ENCODE data around the gene OBI1.

Gene OBI1, protein sequence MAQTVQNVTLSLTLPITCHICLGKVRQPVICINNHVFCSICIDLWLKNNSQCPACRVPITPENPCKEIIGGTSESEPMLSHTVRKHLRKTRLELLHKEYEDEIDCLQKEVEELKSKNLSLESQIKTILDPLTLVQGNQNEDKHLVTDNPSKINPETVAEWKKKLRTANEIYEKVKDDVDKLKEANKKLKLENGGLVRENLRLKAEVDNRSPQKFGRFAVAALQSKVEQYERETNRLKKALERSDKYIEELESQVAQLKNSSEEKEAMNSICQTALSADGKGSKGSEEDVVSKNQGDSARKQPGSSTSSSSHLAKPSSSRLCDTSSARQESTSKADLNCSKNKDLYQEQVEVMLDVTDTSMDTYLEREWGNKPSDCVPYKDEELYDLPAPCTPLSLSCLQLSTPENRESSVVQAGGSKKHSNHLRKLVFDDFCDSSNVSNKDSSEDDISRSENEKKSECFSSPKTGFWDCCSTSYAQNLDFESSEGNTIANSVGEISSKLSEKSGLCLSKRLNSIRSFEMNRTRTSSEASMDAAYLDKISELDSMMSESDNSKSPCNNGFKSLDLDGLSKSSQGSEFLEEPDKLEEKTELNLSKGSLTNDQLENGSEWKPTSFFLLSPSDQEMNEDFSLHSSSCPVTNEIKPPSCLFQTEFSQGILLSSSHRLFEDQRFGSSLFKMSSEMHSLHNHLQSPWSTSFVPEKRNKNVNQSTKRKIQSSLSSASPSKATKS

DNA sequence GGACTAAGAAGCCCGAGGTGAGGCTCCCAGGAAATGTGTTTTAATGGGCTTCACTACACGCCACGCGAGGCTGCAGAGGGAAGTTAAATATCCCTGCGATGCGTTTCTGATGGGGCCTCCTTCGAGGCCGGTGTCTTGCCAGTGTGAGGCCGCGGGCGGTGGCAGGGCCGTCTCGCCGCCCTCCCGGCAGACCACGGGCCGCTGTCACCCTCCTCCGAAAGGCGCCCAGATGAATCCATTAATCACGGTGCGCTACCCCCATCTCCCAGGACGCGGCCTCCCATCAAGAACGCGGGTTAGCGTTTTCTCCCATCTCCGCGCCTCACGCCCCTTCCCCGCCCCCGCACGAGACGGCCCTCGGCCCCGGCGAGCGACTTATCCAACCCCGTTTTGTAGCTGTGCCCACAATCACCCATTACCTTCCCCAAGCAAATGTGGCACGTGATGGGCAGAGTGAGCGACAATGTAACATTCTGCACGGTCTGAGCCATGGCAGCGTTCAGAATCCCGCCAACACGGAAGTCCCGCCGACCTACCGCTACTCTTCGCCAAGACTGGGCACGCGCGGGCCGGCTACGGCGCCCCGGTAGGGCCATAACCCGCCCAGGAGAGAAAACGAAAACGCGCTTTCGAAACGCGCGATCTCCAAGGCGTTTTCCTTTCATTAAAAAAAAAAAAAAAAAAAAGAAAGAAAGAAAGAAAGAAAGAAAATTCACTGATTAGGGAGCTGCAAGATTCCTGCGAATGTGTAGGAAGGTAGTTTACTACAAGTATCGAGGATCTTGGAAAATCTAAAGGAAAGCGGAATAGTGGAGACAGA lies at the start of gene OBI1:
TSS of gene OBI1 (minus strand) at position 526 of the 820 bp plus-strand sequence. CDS start at position 491, 35 bp downstream.
- peak; percentile 92 for DNase-seq

DNA sequence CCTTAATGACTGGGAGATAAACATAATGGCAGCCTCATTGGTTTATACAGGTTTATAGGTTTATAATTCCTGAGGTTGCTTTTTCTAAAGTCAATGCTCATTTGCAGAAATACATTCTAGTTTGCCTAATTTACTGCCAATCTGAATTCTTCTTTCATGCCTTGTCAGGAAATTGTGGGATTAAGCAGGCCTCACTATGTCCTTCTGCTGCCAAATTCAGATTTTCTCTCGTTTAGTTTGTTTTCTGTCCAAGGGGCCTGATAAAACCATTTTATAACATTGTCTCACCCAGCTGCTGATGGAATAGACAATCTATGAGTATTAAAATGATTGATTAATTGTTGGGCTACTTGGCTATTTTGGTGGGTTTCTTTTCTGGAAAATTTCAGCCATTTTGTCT lies 42.4 kb upstream of the OBI1 start:
- DNase-seq = no peak

DNA sequence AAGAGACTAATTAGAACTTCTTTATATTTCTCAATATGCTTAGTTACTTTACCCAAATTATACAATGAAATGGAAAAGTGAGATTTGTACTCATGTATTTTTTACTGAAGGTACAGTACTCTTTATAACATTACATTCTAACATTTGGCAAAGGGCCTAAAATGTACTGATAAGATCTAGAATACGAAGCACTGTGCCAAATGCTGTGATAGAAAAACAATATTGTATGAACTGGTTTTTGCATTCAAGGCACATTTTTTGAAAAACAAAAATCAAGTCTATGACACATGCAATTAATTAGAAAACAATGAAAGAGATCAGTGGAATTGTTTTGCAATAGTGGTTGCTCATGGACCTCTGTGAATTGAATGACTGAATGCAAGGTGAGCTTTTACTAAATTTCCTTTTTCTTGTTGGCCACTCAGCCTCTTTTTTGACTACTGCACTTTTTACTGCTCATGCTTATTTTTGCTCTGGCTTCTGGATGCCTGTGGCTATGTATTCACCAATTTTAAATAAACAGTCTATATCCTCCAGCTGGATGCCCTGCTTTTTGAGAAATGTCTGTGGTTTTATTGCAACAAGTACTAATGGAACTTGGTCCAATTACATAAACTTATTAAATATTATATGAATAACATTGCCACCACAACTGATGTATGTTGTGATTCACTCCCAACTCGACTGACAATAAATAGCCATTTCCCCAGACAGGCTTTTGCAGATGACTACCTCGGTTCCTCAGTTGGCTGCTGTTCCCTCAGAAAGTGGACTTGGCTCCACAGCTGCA lies 41.4 kb upstream of the OBI1 start:
- peak; percentile 63 for DNase-seq

DNA sequence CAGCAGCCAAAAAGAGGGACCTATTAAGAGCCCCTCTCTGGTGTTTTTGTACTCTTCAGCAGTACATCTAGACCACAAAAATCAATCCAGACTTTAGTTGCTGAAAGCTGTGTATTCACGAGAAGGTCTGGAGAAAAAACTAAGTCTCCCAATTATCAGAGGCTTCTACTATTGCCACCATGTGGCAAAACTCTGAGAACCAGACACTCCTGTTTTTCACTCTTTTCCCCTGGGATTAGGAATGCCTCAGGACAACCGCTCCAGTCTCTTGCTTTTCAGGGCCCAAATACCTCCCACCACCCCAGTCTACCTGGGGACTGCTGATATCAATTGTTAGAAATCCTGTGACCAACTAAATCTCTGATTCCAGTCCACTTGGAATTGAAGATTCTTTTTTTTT lies 30.1 kb upstream of the OBI1 start:
- DNase-seq = peak; percentile 7

DNA sequence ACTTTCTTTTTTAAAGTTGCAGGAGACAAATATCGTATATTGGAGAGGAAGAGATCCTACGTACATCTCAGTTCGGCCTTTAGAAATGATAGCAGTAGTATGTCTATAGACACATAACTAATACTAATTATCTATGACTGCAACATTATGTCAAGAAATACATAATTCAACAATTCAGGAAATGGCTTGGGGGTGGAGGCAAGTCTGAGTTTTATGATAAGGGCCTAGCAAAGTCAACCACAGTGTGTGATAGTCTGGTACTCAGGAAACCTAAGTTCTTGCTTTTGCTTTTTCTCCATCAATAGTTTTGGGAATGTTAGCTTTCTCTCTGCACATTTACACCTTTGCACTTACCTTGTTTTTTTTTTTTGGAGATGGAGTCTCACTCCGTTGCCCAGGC lies 27.5 kb upstream of the OBI1 start:
- DNase-seq = no peak

DNA sequence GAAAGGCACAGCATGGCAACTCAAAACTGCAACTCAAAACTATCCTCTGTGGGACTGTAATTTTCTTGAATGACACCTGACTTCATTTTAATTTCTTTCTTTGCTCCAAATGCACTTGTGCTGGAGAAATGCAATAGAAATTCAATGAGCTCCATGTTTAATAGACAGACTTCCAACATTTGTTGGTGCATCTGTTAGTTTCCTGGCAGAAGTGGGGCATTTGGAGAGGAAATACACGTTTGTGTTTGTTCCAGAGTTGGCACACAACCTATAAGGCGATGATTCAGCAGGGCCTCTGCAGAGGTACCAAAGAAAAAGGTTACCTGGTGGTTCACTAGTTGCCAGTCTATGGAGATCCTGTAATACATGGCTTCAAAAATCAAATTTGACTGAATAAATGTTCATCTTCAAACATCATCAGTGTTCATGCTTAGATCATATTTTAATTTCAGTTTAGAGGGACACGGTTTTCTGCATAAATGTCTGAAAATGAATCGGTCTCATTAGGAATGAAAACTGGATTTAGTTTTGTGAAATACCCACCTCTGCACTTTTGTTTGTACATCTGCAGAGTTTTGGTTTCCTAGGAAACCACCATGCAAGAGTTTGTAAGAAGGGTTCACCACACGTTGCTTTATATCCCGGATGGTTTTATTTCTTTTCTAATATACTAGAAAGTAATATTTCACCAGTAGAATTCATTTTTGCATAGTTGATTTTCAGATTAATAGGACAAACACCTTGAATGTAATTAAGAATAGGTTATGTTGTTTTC lies 21.8 kb upstream of the OBI1 start:
- DNase-seq = peak; percentile 50

DNA sequence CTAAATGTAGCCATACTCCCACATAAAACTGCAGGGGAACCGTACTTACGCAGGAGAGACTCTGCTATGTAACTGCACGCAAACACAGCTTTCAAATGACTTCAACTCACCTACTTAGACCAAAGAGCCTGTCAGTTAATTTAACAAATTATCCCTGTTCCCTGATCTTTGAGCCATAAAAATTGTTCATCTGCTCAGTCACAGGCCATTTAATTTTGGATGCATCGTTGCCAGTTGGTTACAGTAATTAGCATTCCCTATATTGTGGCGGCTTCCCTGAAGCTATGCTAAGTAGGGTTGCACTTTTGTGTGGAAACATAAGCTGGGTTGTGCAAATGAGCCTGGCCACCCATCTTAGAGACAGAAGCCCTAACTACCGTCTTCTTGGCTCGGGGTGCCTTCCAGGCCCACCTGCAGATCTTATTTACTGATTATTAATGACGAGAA lies 21.2 kb upstream of the OBI1 start:
- DNase-seq = peak; percentile 95

DNA sequence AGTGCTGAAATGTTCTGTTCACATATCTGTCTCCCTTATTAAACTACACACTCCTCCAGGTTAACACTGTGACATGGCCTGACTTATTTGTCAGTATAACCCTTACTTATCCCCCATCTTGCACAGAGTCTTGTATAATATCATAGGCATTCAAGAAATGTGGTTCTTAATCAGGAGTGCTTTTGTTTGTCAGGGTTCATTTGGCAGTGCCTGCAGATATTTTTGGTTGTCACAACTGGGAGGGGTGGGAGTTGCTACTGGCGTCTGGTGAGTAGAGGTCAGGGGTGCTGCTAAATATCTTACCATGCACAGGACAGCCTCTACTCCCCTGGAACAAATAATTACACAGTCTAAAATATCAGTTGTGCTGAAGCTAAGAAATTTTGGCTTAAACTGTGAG lies 20.4 kb upstream of the OBI1 start:
- peak; percentile 44 for DNase-seq

DNA sequence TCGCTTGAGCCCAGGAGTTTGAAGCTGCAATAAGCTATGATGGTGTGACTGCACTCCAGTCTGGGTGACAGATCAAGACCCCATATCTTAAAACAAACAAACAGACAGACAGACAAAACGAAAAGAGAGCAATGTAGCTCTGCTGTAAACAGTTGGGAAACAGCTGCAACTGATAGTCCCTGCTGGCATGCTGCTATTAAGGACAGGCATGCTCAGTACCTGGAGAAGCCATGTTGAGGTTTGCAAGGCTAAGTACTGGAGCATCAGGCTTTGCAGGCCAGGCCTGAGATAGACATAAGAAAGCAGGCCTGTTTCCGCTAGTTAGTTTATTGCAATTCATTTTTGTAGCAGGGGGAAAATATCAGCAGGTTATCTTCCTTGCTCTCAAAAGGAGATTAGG lies 16.2 kb upstream of the OBI1 start:
- DNase-seq = no peak

DNA sequence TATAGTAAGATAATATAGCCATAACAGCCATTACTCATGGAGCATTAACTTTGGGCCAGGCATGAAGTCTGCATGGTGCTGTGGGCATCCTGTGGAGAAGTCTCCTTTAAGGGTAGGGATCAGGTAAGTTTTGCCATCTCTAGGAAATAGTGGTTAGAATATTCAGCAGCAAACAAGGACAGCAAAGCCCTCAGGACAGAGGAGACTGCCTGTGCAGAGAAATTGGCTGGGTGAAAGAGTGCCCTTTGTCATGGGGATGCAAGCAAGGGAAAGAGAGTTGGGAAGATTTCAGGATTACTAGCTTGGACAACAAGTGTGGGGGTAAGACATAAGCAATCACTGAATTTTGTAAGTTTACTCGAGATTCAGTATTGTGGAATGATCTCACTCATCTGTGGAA lies 15.7 kb upstream of the OBI1 start:
- DNase-seq = no peak

DNA sequence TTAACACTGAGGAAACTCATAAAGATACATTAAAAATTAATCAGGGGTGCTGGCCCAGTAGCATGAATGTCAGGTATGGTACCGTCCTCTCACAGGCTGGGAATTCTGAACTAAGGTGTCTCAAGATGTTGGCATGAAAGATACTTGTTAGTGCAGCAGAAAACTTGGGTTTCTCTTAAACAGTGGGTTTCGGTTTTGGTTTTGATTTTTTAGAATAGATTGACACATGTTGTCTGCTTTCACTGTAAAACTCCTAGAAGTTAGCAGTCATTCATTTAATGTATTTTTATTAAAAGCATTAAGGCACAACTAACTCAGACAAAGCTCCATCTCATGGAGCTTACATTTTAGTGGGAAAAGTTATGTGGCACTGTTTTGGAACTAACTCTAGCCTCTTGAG lies 3.5 kb upstream of the OBI1 start:
- DNase-seq = no peak

DNA sequence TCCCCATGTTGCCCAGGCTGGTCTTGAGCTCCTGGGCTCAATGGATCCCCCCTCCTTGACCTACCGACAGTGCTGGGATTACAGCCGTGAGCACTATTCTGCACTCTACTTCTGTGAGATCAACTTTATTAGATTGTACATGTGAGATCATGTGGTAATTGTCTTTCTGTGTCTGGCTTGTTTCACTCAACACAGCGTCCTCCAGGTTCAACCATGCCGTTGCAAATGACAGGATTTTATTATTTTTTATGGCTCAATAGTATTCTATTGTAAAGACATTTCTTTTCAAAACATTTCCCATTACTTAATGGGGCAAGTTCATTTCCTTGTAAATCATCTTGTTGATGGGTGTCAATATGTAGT lies 1.5 kb upstream of the OBI1 start:
- no peak for DNase-seq

DNA sequence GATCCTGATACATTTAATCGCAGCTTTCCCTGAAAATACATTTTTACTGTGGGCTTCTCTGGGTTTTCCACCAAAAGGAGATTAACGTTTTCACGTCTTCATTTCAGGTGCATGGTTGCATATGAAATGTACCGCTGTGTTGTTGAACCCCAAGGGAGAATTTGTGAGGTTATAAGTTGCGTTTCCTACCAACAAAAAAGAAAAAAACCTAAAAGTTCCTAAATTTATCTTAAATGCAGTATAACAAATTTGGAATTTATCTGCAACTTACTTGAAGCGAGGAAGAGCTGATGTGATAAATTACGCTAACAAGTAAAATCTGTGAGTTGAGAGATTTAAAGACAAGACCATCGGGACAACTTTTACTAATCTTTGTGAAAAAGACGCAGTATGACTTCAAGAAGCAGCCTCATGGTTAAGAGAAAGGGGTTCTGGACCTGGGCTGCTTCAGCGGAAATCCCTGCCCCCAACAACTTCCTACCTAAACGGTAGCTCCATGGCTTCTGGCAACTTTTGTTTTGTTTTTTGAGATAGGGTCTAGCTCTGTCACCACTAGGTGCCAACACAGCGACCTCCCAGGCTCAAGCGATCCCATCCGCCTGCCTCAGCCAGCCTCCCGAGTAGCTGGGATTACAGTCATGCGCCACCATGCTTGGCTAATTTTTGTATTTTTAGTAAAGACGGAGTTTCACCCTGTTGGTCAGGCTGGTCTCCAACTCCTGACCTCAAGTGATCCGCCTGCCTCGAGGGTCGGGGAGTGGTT lies 958 bp upstream of the OBI1 start:
- DNase-seq = no peak

DNA sequence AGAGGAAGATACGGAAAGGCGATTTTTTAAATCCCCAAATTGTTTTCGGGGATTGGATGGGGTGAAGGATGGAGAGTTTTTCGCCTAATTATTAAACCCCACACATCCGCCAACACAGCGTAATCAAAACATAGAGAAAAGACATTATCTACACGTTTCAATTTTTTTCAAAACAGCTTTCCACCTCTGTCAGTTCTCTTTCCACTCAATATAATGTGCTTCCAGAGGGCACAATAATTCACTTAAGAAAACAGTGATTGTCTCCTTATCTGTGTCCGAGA lies 435 bp upstream of the OBI1 start:
- no peak for DNase-seq

DNA sequence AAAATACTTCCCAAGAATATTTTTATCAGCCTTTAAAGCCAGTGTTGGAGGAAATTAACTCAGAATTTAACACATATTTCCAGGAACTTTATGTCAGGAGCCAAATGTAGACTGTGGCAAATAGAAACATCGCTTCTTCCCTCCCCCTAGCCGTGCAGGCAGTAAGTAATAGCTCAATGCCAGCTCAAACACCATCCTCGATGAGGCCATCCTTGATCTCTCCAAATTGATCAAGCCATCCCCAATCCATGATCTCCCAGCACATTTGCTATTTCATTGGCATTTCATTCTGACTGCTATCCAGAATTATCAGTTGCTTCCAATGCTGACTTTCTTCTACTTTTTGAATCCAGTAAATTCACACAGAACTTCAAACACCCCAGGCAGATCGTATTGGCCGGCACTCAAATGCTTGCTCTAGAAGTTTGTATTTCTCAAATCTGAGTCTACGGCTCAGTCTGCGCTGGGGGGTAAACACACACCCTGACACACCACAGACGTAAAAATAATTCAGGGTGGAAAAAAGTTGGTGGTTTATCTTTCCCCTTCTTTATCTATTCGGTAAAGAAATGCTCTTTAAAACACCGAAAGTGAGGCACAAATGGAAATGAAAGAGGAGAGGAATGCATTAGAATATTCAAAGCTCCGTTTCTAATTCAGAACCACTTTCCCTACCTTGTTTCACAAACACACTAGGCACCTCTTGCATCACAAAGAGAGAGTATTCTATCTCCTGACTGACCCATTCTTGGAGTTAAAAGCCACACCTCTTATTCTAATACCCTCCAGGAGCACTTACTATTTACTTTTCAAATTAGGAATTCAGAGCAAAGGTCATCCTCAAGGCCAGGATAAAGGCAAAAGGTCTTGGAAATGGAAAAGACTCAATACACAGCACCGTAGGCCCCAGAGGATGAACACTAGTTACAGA lies 991 bp downstream of the OBI1 start:
- DNase-seq = no peak

DNA sequence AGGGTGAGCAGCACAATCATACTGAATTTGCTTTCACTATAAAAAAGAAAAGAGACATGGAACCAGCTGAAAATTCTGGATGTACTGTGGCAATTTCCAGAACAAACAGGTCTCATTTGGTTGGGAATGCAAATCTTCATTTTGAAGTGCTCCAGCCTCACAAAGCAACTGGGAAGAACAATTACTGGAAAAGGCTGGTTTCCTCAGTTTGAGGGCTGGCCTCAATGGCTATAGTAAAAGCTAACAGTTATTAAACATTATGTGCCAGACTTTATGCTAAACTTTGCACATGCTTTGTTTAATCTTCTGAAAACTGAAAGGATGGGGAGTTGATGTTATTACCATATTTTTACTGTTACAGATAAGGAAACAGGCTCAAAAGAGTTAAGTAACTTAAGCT lies 3.0 kb downstream of the OBI1 start:
- no peak for DNase-seq

DNA sequence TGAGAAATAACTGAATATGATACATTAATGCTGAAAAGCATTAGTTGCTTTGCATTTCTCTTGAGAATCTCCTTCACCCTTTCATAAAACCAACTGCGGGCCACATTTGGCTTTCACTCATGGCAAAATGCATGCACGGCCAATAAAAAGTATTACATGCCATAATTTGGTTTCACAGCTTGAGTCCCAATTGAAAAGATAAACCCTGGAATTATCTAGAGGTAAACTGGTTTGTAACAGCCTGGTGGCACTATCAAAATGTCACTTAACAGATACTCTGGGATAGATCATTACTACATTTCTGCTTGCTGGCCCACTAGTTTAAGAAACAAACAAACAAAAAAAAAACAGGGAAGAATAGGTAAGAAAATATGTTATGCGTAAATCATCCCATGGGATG lies 3.9 kb downstream of the OBI1 start:
- DNase-seq = no peak

DNA sequence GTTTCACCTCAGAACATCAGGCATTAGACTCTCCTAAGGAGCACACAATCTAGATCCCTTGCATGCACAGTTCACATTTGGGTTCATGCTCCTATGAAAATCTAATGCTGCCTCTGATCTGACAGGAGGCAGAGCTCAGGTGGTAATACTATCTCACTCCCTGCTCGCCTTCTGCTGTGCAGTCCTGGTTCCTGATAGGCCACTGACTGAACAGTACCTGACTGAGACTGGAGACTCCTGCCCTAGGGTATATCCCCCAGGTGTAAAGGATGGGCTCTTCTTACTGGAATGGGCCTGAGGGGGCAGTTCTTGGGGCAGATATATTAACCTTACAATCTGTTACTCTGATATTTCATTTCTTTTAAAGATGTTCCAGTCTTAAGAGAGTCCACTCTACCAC lies 6.3 kb downstream of the OBI1 start:
- peak; percentile 53 for DNase-seq

DNA sequence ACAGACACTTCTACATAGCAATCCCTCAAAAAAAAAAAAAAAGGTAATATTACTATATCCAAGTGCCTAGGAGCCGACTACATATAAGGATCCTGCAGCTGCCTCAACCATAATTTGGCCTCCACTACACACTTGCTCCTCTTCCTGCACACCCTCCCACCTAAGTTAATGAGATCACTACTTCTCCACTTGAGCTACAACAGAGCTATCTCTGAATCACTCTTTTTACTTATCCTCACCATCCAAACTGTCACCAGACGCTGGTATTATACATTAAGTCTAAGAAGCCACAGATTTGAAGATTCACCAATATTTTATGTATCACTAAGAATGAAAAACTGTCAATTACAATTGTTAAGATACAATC lies 8.3 kb downstream of the OBI1 start:
- no peak for DNase-seq

DNA sequence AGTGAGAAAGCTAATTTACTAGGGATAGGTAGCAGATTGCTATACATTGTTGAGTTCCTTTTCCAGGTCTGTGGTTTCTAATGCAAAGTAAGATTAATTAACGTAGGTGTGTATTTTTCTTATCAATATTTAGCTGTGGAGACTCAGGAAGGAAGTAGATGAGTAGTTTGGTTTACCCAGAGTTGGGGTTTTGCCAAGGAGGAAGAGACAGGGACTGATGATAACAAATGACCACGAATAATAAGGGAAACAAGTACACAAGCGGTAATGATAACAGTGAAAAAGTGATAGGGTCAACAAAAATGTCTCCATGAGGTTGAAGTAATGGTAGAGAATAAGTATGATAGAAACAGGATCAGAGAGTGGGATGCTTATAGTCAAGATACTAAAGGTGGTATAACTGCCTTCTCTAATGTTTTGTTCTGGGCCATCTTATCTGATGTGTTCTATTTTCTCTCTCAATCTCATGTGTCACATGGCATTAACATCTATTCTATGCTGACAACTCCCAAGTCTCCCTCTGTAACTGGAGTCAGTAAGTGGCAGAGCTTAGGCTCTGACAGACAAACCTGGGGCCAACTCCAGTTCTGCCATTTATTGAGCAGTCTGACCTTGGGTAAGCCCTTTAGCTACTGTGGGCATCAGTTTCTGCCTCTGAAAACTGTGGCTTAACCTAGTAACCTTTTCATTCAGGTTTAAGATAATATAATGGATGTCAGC lies 8.8 kb downstream of the OBI1 start:
- no peak for DNase-seq

All from NCI-H2171 treated with DMSO at 0.1 percent for 48 hours (cell line).